ENCODE measurements around the gene RNF39. TPM values are rescaled to one million over a fixed set of nuclear protein-coding genes. Genes with fewer than 3 reads are reported as not detected.

Gene RNF39
- total and polyA plus RNA-seq, 2 donors (not counting 3 experiments of a cell fraction or from before 2014, with no cell fraction given), result not detected

DNA sequence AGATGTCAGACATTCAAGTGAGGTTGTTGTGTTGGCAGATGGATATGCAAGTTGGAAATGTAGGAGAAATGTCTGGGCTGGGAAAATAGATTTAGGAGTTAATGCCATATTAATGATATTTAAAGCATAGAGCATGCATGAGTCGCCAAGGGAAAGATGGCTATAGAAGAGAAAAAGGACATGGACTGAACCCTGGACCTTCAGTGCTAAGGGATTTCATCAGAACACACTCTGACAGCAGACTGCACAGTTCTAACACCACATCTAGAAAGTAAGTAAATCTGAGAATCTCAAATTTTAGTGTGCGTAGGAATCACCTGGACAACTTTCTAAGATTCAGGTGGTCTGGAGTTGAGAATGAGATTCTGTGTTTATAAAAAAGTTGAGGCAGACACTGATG, 31.8 kb downstream of the RNF39 start:
- ChIA-PET POLR2A (no interaction called here), CTCF (no interaction called here)
- BruUV-seq (replicated peaks), result no TSS peak
- no peak for FAIRE-seq
- dilution Hi-C loops (cut with MboI; ENCODE audit: extremely low pct_ligation_motif_present, low sequenced_read_pairs), result no loop called here
- no peaks in the 10 kb centered on the region for H3K79me2 ChIP-seq (ENCODE audit: control insufficient read depth, insufficient read depth, low read length)
- no peaks in the 10 kb centered on the region for H3K9me1 ChIP-seq (replicated peaks; ENCODE audit: control insufficient read depth, extremely low read depth, insufficient read depth, low read length)
- no peaks in the 10 kb centered on the region for H3K36me3 ChIP-seq (ENCODE audit: control insufficient read depth in 2 of 2, extremely low read depth in 1 of 2, insufficient read depth in 2 of 2, low read length in 2 of 2)
- intact Hi-C loops (cut with micrococcal nuclease), result no loop called here
- H3K27ac ChIP-seq (ENCODE audit: insufficient read depth, low read depth, low read length), result no peak overlapping the region
- H3K27me3 ChIP-seq (ENCODE audit: control insufficient read depth in 2 of 2, insufficient read depth in 2 of 2, low read length in 2 of 2), result no peaks in the 10 kb centered on the region
- H3K9me3 ChIP-seq (replicated peaks; ENCODE audit: control insufficient read depth, insufficient read depth, low read length), result no peaks in the 10 kb centered on the region
- no peak overlapping the region for H3K9ac ChIP-seq (replicated peaks; ENCODE audit: extremely low read depth, insufficient read depth, low read length)
- TF ChIP-seq CTCF (IDR thresholded peaks at IDR 0.05; ENCODE audit: extremely low read depth in 1 of 2, insufficient read depth in 1 of 2, low read depth in 1 of 2, low read length in 2 of 2) (no peak), MYC (IDR thresholded peaks at IDR 0.05; ENCODE audit: low read depth, low read length) (no peak), POLR2AphosphoS5 (IDR thresholded peaks at IDR 0.05; ENCODE audit: insufficient read depth, low read depth, low read length) (no peak), JUN (IDR thresholded peaks at IDR 0.05; ENCODE audit: borderline replicate concordance, insufficient read depth, insufficient read length, low read depth) (no peak), FOS (IDR thresholded peaks at IDR 0.05; ENCODE audit: borderline replicate concordance, insufficient read depth, low read length) (no peak), GATA2 (IDR thresholded peaks at IDR 0.05; ENCODE audit: insufficient read depth, insufficient read length, low read depth, low read length) (no peak), POLR2A (IDR thresholded peaks at IDR 0.05; ENCODE audit: low read depth, low read length) (no peak), MAX (IDR thresholded peaks at IDR 0.05; ENCODE audit: insufficient read depth, insufficient read length) (no peak), EZH2 (IDR thresholded peaks at IDR 0.05; ENCODE audit: borderline replicate concordance, low read depth, low read length, severe bottlenecking) (no peak)
- no peak overlapping the region for H3K4me3 ChIP-seq (replicated peaks in 1 of 3; ENCODE audit: insufficient read depth in 1 of 3, low read depth in 1 of 3, low read length in 3 of 3)
- no peak overlapping the region for H2AFZ ChIP-seq (ENCODE audit: low read depth, low read length)
- no peaks in the 10 kb centered on the region for H4K20me1 ChIP-seq (replicated peaks; ENCODE audit: control insufficient read depth, extremely low read depth, insufficient read depth, low read length)
- H3K4me1 ChIP-seq (ENCODE audit: control insufficient read depth, extremely low read depth, insufficient read depth, low read length), result no peaks in the 10 kb centered on the region
- no peak for DNase-seq (ENCODE audit: low read depth, low spot score)
- no peak overlapping the region for H3K4me2 ChIP-seq (ENCODE audit: insufficient read depth, low read length)
